Lung (tissue), 12 donors: Measurements from ENCODE around the gene LPCAT2. TPM values are rescaled to one million over a fixed set of nuclear protein-coding genes. Genes with fewer than 3 reads are reported as not detected.

Experiments
- ATAC-seq: fragments of 200-7000 bp; cut with Tn5 transposase; one replicate; pipeline ENCODE4 v1.9.1; 2020; ENCODE audit warnings: moderate number of reproducible peaks; ENCODE audit not compliant: insufficient read depth, low FRiP score
- DNase-seq, 3 donors: peaks; one replicate each; pipeline ENCODE4 v3.0.0-alpha.2; 2013 to 2017
- H3K27ac ChIP-seq, 2 donors: one replicate each; pipeline ENCODE4 v1.5.1; 2013; ENCODE audit warnings: mild to moderate bottlenecking in 2 of 2, moderate library complexity in 2 of 2, control low read depth in 1 of 2, inconsistent platforms in 1 of 2, low read depth in 1 of 2, low read length in 1 of 2
- H3K27me3 ChIP-seq, 3 donors: one replicate each; pipeline ENCODE4 v1.5.1; 2013; ENCODE audit warnings: low read length in 2 of 3; ENCODE audit not compliant: control insufficient read depth in 3 of 3, insufficient read depth in 3 of 3
- H3K36me3 ChIP-seq, 4 donors: one replicate each; pipeline ENCODE4 v1.5.1; 2013; ENCODE audit warnings: low read length in 4 of 4, mild to moderate bottlenecking in 1 of 4, moderate library complexity in 1 of 4; ENCODE audit not compliant: control insufficient read depth in 4 of 4, insufficient read depth in 4 of 4
- H3K4me1 ChIP-seq, 5 donors: one replicate each; pipeline ENCODE4 v1.5.1; 2013; ENCODE audit warnings: low read length in 5 of 5, mild to moderate bottlenecking in 2 of 5, moderate library complexity in 1 of 5; ENCODE audit not compliant: control insufficient read depth in 5 of 5, insufficient read depth in 5 of 5
- H3K4me3 ChIP-seq: one replicate; pipeline ENCODE4 v1.5.1; 2013; ENCODE audit warnings: mild to moderate bottlenecking, control low read depth, moderate library complexity
- H3K9ac ChIP-seq, 2 donors: one replicate each; pipeline ENCODE4 v1.5.1; 2013; ENCODE audit warnings: low read length in 2 of 2, control low read depth in 1 of 2; ENCODE audit not compliant: insufficient read depth in 1 of 2
- H3K9me3 ChIP-seq, 4 donors: one replicate each; pipeline ENCODE4 v1.5.1; 2013; ENCODE audit warnings: low read length in 3 of 4, mild to moderate bottlenecking in 1 of 4, moderate library complexity in 1 of 4; ENCODE audit not compliant: control insufficient read depth in 4 of 4, insufficient read depth in 3 of 4
- CTCF ChIP-seq: IDR thresholded peaks from 2 replicates; pipeline ENCODE4 v1.5.1; 2012; ENCODE audit warnings: mild to moderate bottlenecking; ENCODE audit errors: control extremely low read depth, extremely low read depth
- WGBS, 2 donors: extraction: QIAGEN DNeasy Blood & Tissue Kit; methylation state at CpG; one replicate each; pipeline ENCODE4 v1.1.7; 2013; 5-methylcytosine and 5-hydroxymethylcytosine counted together
- polyA plus RNA-seq, 2 donors: library from polyadenylated mRNA; stranded (reverse); fragments of 200-250 nt; gene quantifications; one replicate each; pipeline ENCODE4 v1.2.1, GENCODE V29; 2013
- total RNA-seq, 2 donors: library from RNA; depleted of rRNA in 1 of 2; stranded (reverse); fragments of >200 nt in 1 of 2; gene quantifications; one replicate each; pipeline ENCODE4 v1.2.1, GENCODE V29; 2014 to 2021
- donor health status: control.
- donor health status: control.
- donor health status: Bipolar disorder and iron deficiency.
- donor health status: healthy.
- donor health status: DM: yes; HTN: yes; CAD: no.

Gene LPCAT2
- total and polyA plus RNA-seq, 4 donors = 9.5 to 25.3 (median 19.4) TPM

DNA sequence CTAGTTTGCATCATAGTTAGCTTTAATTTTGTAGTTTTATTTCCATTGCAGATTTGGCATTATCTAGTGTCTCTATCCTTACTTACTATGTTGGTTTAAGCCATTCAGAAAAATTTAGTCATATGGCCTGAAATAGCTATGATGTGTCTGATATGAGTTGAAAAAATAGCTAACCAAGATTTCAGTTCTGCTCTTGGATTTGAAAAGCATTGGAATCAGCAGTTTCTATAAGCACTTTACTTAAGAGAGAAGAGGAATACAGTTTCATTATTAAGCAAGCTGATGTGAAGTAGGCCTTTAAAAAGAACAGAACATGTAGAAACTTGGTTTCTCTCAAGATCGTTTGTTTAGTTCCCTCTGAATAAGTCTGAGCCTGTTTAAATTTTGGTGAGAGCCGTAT is 25.9 kb downstream of the LPCAT2 start:
- H3K27me3 ChIP-seq = no peaks in the 10 kb centered on the region
- TF ChIP-seq CTCF = no peak
- WGBS, 2 donors = 40 to 62% methylated on average over 2 of the region's 2 CpGs
- H3K9ac ChIP-seq = no peak overlapping the region
- ATAC-seq (no peak), DNase-seq (peak in 2 of 3 donors; percentile 38 to 48)
- no peak overlapping the region for H3K4me3 ChIP-seq
- H3K27ac ChIP-seq = no peak overlapping the region
- peaks cover 0 to 6% (median 0%) of the 10 kb centered on the region in 4 donors for H3K36me3 ChIP-seq
- H3K4me1 ChIP-seq = peaks cover 0 to 11% (median 0%) of the 10 kb centered on the region in 5 donors
- H3K9me3 ChIP-seq = no peaks in the 10 kb centered on the region

- H3K27ac ChIP-seq = no peak overlapping the region
- H3K9me3 ChIP-seq = no peaks in the 10 kb centered on the region
- peaks cover 0 to 21% (median 0%) of the 10 kb centered on the region in 5 donors for H3K4me1 ChIP-seq
- H3K27me3 ChIP-seq = no peaks in the 10 kb centered on the region
- no peak overlapping the region for H3K9ac ChIP-seq
- no peak overlapping the region for H3K4me3 ChIP-seq
- DNase-seq (peak in 2 of 3 donors; percentile 47 to 50), ATAC-seq (no peak)
- TF ChIP-seq CTCF = no peak
- WGBS, 2 donors = 40 to 59% methylated on average over 5 of the region's 5 CpGs
- H3K36me3 ChIP-seq = no peaks in the 10 kb centered on the region
These were observed 30.2 kb downstream of the LPCAT2 start for GRCh38 chr16:55539049-55539448.

GRCh38 chr16:55539488-55539887 is 30.6 kb downstream of the LPCAT2 start:
- Histone ChIP-seq H3K9ac (no peak overlapping the region), H3K4me1 (peaks cover 0 to 21% (median 0%) of the 10 kb centered on the region in 5 donors), H3K4me3 (no peak overlapping the region), H3K27me3 (no peaks in the 10 kb centered on the region), H3K9me3 (no peaks in the 10 kb centered on the region), H3K27ac (no peak overlapping the region), H3K36me3 (no peaks in the 10 kb centered on the region)
- TF ChIP-seq CTCF = no peak
- no peak for ATAC-seq
- no peak for DNase-seq
- 23 to 65% methylated on average over 1 of the region's 1 CpG for WGBS, 2 donors

- no peak overlapping the region for H3K27ac ChIP-seq
- no peaks in the 10 kb centered on the region for H3K9me3 ChIP-seq
- H3K4me3 ChIP-seq = no peak overlapping the region
- no peak overlapping the region for H3K9ac ChIP-seq
- ATAC-seq (no peak), DNase-seq (no peak)
- WGBS, 2 donors = 94 to 96% methylated on average over 1 of the region's 1 CpG
- H3K36me3 ChIP-seq = peaks cover 0 to under 1% (median 0%) of the 10 kb centered on the region in 4 donors
- TF ChIP-seq CTCF = no peak
- peaks cover 0 to 21% (median 0%) of the 10 kb centered on the region in 5 donors for H3K4me1 ChIP-seq
- no peaks in the 10 kb centered on the region for H3K27me3 ChIP-seq
These were observed 31.3 kb downstream of the LPCAT2 start for GRCh38 chr16:55540221-55540620.
